Neural progenitor cell (in vitro differentiated cells): ENCODE data around the gene FBXW4. TPM values are rescaled to one million over a fixed set of nuclear protein-coding genes. Genes with fewer than 3 reads are reported as not detected.

ENCODE experiments used
- DNase-seq: peaks from one replicate; pipeline ENCODE4 v3.0.0-alpha.2; 2016; ENCODE audit warnings: low spot score
- H2AFZ ChIP-seq: fragments of 200-600 bp; sonication (generic); replicated peaks from 2 replicates; pipeline ENCODE4 v1.6.1; 2016; ENCODE audit warnings: antibody characterized with exemption
- H3F3A ChIP-seq: fragments of 200-600 bp; sonication (generic); 2 replicates; pipeline ENCODE4 v1.6.1; 2016; ENCODE audit warnings: antibody characterized with exemption, low read depth
- H3K27ac ChIP-seq: fragments of 200-600 bp; sonication (generic); 2 replicates; pipeline ENCODE4 v1.5.1; 2016; ENCODE audit warnings: mild to moderate bottlenecking
- H3K27me3 ChIP-seq: fragments of 200-600 bp; sonication (generic); 2 replicates; pipeline ENCODE4 v1.6.1; 2016; ENCODE audit warnings: mild to moderate bottlenecking, moderate library complexity
- H3K36me3 ChIP-seq: fragments of 200-600 bp; sonication (generic); 2 replicates; pipeline ENCODE4 v1.5.1; 2016
- H3K4me1 ChIP-seq: fragments of 200-600 bp; sonication (generic); 2 replicates; pipeline ENCODE4 v1.6.1; 2016; ENCODE audit warnings: mixed run types
- H3K4me2 ChIP-seq: fragments of 200-600 bp; sonication (generic); 2 replicates; pipeline ENCODE4 v1.6.1; 2016
- H3K4me3 ChIP-seq: fragments of 200-600 bp; sonication (generic); 2 replicates; pipeline ENCODE4 v1.5.1; 2016
- H3K79me2 ChIP-seq: fragments of 200-600 bp; sonication (generic); 2 replicates; pipeline ENCODE4 v1.6.1; 2016; ENCODE audit warnings: low read depth
- H3K9ac ChIP-seq: fragments of 200-600 bp; sonication (generic); 2 replicates; pipeline ENCODE4 v1.6.1; 2016
- H3K9me3 ChIP-seq: fragments of 200-600 bp; sonication (generic); 2 replicates; pipeline ENCODE4 v1.5.1; 2016; ENCODE audit warnings: low read depth
- H4K20me1 ChIP-seq: fragments of 200-600 bp; sonication (generic); 2 replicates; pipeline ENCODE4 v1.6.1; 2016; ENCODE audit warnings: low read depth
- H3K27ac Mint-ChIP-seq: 3 replicates; pipeline ENCODE4 v1.8.0; 2021; ENCODE audit warnings: mixed read lengths
- H3K27me3 Mint-ChIP-seq: 2 replicates; pipeline ENCODE4 v1.8.0; 2022; ENCODE audit warnings: low read depth, mild to moderate bottlenecking, inconsistent platforms, moderate library complexity, mixed read lengths; ENCODE audit not compliant: insufficient read depth
- H3K36me3 Mint-ChIP-seq: 3 replicates; pipeline ENCODE4 v1.8.0; 2021; ENCODE audit warnings: mixed read lengths
- H3K4me1 Mint-ChIP-seq: 3 replicates; pipeline ENCODE4 v1.8.0; 2021; ENCODE audit warnings: mixed read lengths
- H3K4me3 Mint-ChIP-seq: 3 replicates; pipeline ENCODE4 v1.8.0; 2021; ENCODE audit warnings: mild to moderate bottlenecking, moderate library complexity, mixed read lengths
- H3K9me3 Mint-ChIP-seq: 3 replicates; pipeline ENCODE4 v1.8.0; 2020; ENCODE audit warnings: mixed read lengths
- CTCF ChIP-seq: fragments of 200-600 bp; sonication (generic); IDR thresholded peaks from 2 replicates; pipeline ENCODE4 v1.5.1; 2017; ENCODE audit warnings: antibody characterized with exemption, mild to moderate bottlenecking
- EZH2 ChIP-seq: fragments of 200-600 bp; sonication (generic); IDR thresholded peaks from 2 replicates; pipeline ENCODE4 v1.6.1; 2017; ENCODE audit warnings: antibody characterized with exemption, mild to moderate bottlenecking, moderate library complexity
- EZH2phosphoT487 ChIP-seq: fragments of 200-600 bp; sonication (generic); IDR thresholded peaks from 2 replicates; pipeline ENCODE4 v1.6.1; 2017; ENCODE audit warnings: antibody characterized with exemption
- total RNA-seq: library from RNA; depleted of rRNA; stranded (reverse); fragments of >200 nt; gene quantifications from 2 replicates; pipeline ENCODE4 v1.2.3, GENCODE V29; 2015; ENCODE audit warnings: low replicate concordance

Gene FBXW4
- total RNA-seq, 1 donor from 2014 or later: 36.3 TPM

- peaks cover 28% of the 10 kb centered on the region for H3F3A ChIP-seq
- peaks cover 6% of the 10 kb centered on the region for H3K36me3 ChIP-seq
- H3K27ac ChIP-seq: no peak overlapping the region
- DNase-seq: no peak
- no peak overlapping the region for H3K4me3 Mint-ChIP-seq
- H3K79me2 ChIP-seq: no peaks in the 10 kb centered on the region
- no peak overlapping the region for H3K4me2 ChIP-seq
- no peaks in the 10 kb centered on the region for H3K9me3 ChIP-seq
- H3K4me1 ChIP-seq: peaks cover 46% of the 10 kb centered on the region
- H2AFZ ChIP-seq: no peak overlapping the region
- H3K27ac Mint-ChIP-seq: no peak overlapping the region
- no peaks in the 10 kb centered on the region for H3K27me3 ChIP-seq
- TF ChIP-seq EZH2 (no peak), CTCF (no peak), EZH2phosphoT487 (no peak)
- peaks cover 4% of the 10 kb centered on the region for H3K27me3 Mint-ChIP-seq
- no peak overlapping the region for H3K9ac ChIP-seq
- H3K4me3 ChIP-seq: no peak overlapping the region
- peaks cover 23% of the 10 kb centered on the region for H3K36me3 Mint-ChIP-seq
- no peaks in the 10 kb centered on the region for H4K20me1 ChIP-seq
- H3K4me1 Mint-ChIP-seq: peaks cover 16% of the 10 kb centered on the region
- H3K9me3 Mint-ChIP-seq: no peaks in the 10 kb centered on the region
Observed at GRCh38 chr10:101663097-101663496, 31.9 kb downstream of the FBXW4 start.

- no peak overlapping the region for H3K27ac Mint-ChIP-seq
- Histone ChIP-seq H3K4me1 (peaks cover 31% of the 10 kb centered on the region), H3K36me3 (peaks cover 6% of the 10 kb centered on the region)
Observed at GRCh38 chr10:101660256-101660655, 34.7 kb downstream of the FBXW4 start.

DNA sequence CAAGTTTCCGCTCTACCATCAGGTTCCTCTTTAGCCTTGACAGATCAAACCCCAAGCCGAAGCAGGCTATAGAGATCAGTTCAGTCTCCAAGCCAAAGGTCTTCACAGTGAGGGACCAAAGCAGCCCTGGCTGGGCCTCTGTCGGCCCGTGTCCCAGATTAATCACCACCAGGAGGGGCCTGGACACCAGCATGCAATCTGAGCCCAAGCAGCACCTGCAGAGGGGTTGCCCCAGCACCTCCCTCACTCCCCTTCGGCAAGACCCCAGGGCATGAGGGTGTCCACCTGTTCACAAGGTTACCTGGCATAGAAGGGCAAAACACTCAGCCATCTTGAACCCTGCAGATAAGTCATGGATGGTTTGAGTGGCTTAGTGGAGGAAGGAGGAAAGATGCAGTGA lies 36.0 kb downstream of the FBXW4 start:
- no peak overlapping the region for H3K4me2 ChIP-seq
- TF ChIP-seq CTCF (no peak), EZH2phosphoT487 (no peak), EZH2 (no peak)
- Mint-ChIP-seq H3K27me3 (no peaks in the 10 kb centered on the region), H3K36me3 (peaks cover 36% of the 10 kb centered on the region), H3K4me3 (no peak overlapping the region), H3K4me1 (peaks cover 15% of the 10 kb centered on the region), H3K9me3 (no peaks in the 10 kb centered on the region), H3K27ac (no peak overlapping the region)
- no peak overlapping the region for H3K27ac ChIP-seq
- no peaks in the 10 kb centered on the region for H3K27me3 ChIP-seq
- peaks cover 29% of the 10 kb centered on the region for H3K4me1 ChIP-seq
- H3K9ac ChIP-seq: no peak overlapping the region
- H2AFZ ChIP-seq: no peak overlapping the region
- H3K36me3 ChIP-seq: no peaks in the 10 kb centered on the region
- no peaks in the 10 kb centered on the region for H3K79me2 ChIP-seq
- no peaks in the 10 kb centered on the region for H4K20me1 ChIP-seq
- peaks cover 7% of the 10 kb centered on the region for H3F3A ChIP-seq
- no peak for DNase-seq
- H3K4me3 ChIP-seq: no peak overlapping the region
- H3K9me3 ChIP-seq: no peaks in the 10 kb centered on the region

More at GRCh38 chr10:101660256-101660655, 34.7 kb downstream of the FBXW4 start:
- H3K9ac ChIP-seq: peak overlapping the region; percentile 35
- H3K36me3 Mint-ChIP-seq: peaks cover 34% of the 10 kb centered on the region
- peak overlapping the region; percentile 48 for H3K27ac ChIP-seq
- H3K27me3 Mint-ChIP-seq: no peaks in the 10 kb centered on the region
- no peaks in the 10 kb centered on the region for H3K9me3 Mint-ChIP-seq
- no peak overlapping the region for H3K4me3 ChIP-seq
- no peak for DNase-seq
- peaks cover 15% of the 10 kb centered on the region for H3K4me1 Mint-ChIP-seq
- H3K27me3 ChIP-seq: no peaks in the 10 kb centered on the region
- no peak for TF ChIP-seq CTCF
- no peak for TF ChIP-seq EZH2
- H4K20me1 ChIP-seq: no peaks in the 10 kb centered on the region
- peak overlapping the region; percentile 11 for H3K4me2 ChIP-seq
- H3K79me2 ChIP-seq: no peaks in the 10 kb centered on the region
- no peaks in the 10 kb centered on the region for H3K9me3 ChIP-seq
- peaks cover 10% of the 10 kb centered on the region for H3F3A ChIP-seq
- no peak overlapping the region for H3K4me3 Mint-ChIP-seq
- H2AFZ ChIP-seq: no peak overlapping the region

DNA sequence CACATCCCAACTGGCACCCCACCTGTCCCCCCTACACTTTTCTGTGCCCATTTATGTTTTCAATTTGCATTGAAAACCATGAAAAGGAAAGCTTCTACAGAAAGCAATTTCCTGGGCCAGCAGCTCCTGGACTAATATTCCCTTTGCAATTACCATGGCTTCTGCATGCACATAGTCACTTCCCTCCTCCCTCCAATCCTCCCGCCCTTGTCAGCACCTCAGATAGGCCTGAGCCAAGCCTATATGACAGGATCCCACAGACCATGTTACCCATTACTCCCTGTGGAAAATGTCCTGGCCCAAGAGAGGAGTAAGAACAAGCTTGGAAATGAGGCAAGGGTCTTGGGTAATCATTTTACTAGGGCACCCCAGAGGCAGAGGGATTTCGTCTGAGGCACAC lies 38.1 kb downstream of the FBXW4 start:
- Histone ChIP-seq H3K4me1 (peaks cover 48% of the 10 kb centered on the region), H2AFZ (no peak overlapping the region), H3F3A (peaks cover 21% of the 10 kb centered on the region), H3K4me2 (no peak overlapping the region), H3K9ac (no peak overlapping the region), H3K27ac (no peak overlapping the region), H3K9me3 (no peaks in the 10 kb centered on the region), H3K79me2 (no peaks in the 10 kb centered on the region), H3K36me3 (no peaks in the 10 kb centered on the region), H3K4me3 (no peak overlapping the region), H3K27me3 (no peaks in the 10 kb centered on the region), H4K20me1 (no peaks in the 10 kb centered on the region)
- no peak overlapping the region for H3K4me3 Mint-ChIP-seq
- peaks cover 9% of the 10 kb centered on the region for H3K4me1 Mint-ChIP-seq
- H3K9me3 Mint-ChIP-seq: no peaks in the 10 kb centered on the region
- H3K36me3 Mint-ChIP-seq: peaks cover 30% of the 10 kb centered on the region
- DNase-seq: no peak
- H3K27ac Mint-ChIP-seq: no peak overlapping the region
- peaks cover 1% of the 10 kb centered on the region for H3K27me3 Mint-ChIP-seq
- TF ChIP-seq EZH2 (no peak), EZH2phosphoT487 (no peak), CTCF (no peak)
